ENCODE data around the gene WFDC1.

The WFDC1 gene

GRCh38 chr16:84288902-84289301 lies 5.8 kb upstream of the WFDC1 start:
- Histone ChIP-seq H3K27me3 (ENCODE audit: control insufficient read depth in 1 of 2, insufficient read depth in 2 of 2, low read length in 2 of 2) (no peaks in the 10 kb centered on the region), H3K27ac (ENCODE audit: low read depth, low read length) (no peak overlapping the region), H3K4me1 (ENCODE audit: insufficient read depth, low read length) (peaks cover 33% of the 10 kb centered on the region), H3K36me3 (ENCODE audit: insufficient read depth, low read length) (no peaks in the 10 kb centered on the region), H3K9me3 (ENCODE audit: low read length) (no peaks in the 10 kb centered on the region), H3K4me3 (ENCODE audit: low read depth in 1 of 2, low read length in 2 of 2) (no peak overlapping the region), H3K9ac (ENCODE audit: low read length) (no peak overlapping the region)

GRCh38 chr16:84291226-84291625 lies 3.5 kb upstream of the WFDC1 start:
- Histone ChIP-seq H3K27ac (ENCODE audit: low read depth, low read length) (peak overlapping the region; percentile 70), H3K4me3 (ENCODE audit: low read depth in 1 of 2, low read length in 2 of 2) (no peak overlapping the region), H3K4me1 (ENCODE audit: insufficient read depth, low read length) (peaks cover 36% of the 10 kb centered on the region), H3K36me3 (ENCODE audit: insufficient read depth, low read length) (no peaks in the 10 kb centered on the region), H3K27me3 (ENCODE audit: control insufficient read depth in 1 of 2, insufficient read depth in 2 of 2, low read length in 2 of 2) (no peaks in the 10 kb centered on the region), H3K9me3 (ENCODE audit: low read length) (no peaks in the 10 kb centered on the region), H3K9ac (ENCODE audit: low read length) (no peak overlapping the region)

- peak overlapping the region; percentile 70 for H3K27ac ChIP-seq (ENCODE audit: low read depth, low read length)
- no peaks in the 10 kb centered on the region for H3K27me3 ChIP-seq (ENCODE audit: control insufficient read depth in 1 of 2, insufficient read depth in 2 of 2, low read length in 2 of 2)
- H3K9ac ChIP-seq (ENCODE audit: low read length), result no peak overlapping the region
- H3K9me3 ChIP-seq (ENCODE audit: low read length), result no peaks in the 10 kb centered on the region
- no peaks in the 10 kb centered on the region for H3K36me3 ChIP-seq (ENCODE audit: insufficient read depth, low read length)
- no peak overlapping the region for H3K4me3 ChIP-seq (ENCODE audit: low read depth in 1 of 2, low read length in 2 of 2)
- H3K4me1 ChIP-seq (ENCODE audit: insufficient read depth, low read length), result peaks cover 40% of the 10 kb centered on the region
These were observed 2.7 kb upstream of the WFDC1 start for GRCh38 chr16:84292011-84292410.

- Histone ChIP-seq H3K4me1 (ENCODE audit: insufficient read depth, low read length) (peaks cover 46% of the 10 kb centered on the region), H3K27ac (ENCODE audit: low read depth, low read length) (peak overlapping the region; percentile 75), H3K27me3 (ENCODE audit: control insufficient read depth in 1 of 2, insufficient read depth in 2 of 2, low read length in 2 of 2) (no peaks in the 10 kb centered on the region), H3K4me3 (ENCODE audit: low read depth in 1 of 2, low read length in 2 of 2) (no peak overlapping the region), H3K36me3 (ENCODE audit: insufficient read depth, low read length) (no peaks in the 10 kb centered on the region), H3K9me3 (ENCODE audit: low read length) (no peaks in the 10 kb centered on the region), H3K9ac (ENCODE audit: low read length) (no peak overlapping the region)
These were observed 1.3 kb upstream of the WFDC1 start for GRCh38 chr16:84293406-84293805.

GRCh38 chr16:84294117-84294516 lies 561 bp upstream of the WFDC1 start:
- Histone ChIP-seq H3K9me3 (ENCODE audit: low read length) (no peaks in the 10 kb centered on the region), H3K36me3 (ENCODE audit: insufficient read depth, low read length) (no peaks in the 10 kb centered on the region), H3K27me3 (ENCODE audit: control insufficient read depth in 1 of 2, insufficient read depth in 2 of 2, low read length in 2 of 2) (no peaks in the 10 kb centered on the region), H3K4me3 (ENCODE audit: low read depth in 1 of 2, low read length in 2 of 2) (peak overlapping the region in 1 of 2 donors; percentile 47), H3K4me1 (ENCODE audit: insufficient read depth, low read length) (peaks cover 53% of the 10 kb centered on the region), H3K9ac (ENCODE audit: low read length) (no peak overlapping the region), H3K27ac (ENCODE audit: low read depth, low read length) (peak overlapping the region; percentile 75)

- Histone ChIP-seq H3K9me3 (ENCODE audit: low read length) (no peaks in the 10 kb centered on the region), H3K27me3 (ENCODE audit: control insufficient read depth in 1 of 2, insufficient read depth in 2 of 2, low read length in 2 of 2) (no peaks in the 10 kb centered on the region), H3K9ac (ENCODE audit: low read length) (peak overlapping the region; percentile 86), H3K4me1 (ENCODE audit: insufficient read depth, low read length) (peaks cover 64% of the 10 kb centered on the region), H3K4me3 (ENCODE audit: low read depth in 1 of 2, low read length in 2 of 2) (peak overlapping the region; percentile 42 to 47), H3K36me3 (ENCODE audit: insufficient read depth, low read length) (no peaks in the 10 kb centered on the region), H3K27ac (ENCODE audit: low read depth, low read length) (peak overlapping the region; percentile 75)
These were observed 654 bp downstream of the WFDC1 start for GRCh38 chr16:84295203-84295860.

- Histone ChIP-seq H3K4me1 (ENCODE audit: insufficient read depth, low read length) (peaks cover 77% of the 10 kb centered on the region), H3K4me3 (ENCODE audit: low read depth in 1 of 2, low read length in 2 of 2) (no peak overlapping the region), H3K27ac (ENCODE audit: low read depth, low read length) (peak overlapping the region; percentile 83), H3K27me3 (ENCODE audit: control insufficient read depth in 1 of 2, insufficient read depth in 2 of 2, low read length in 2 of 2) (no peaks in the 10 kb centered on the region), H3K9ac (ENCODE audit: low read length) (peak overlapping the region; percentile 43), H3K36me3 (ENCODE audit: insufficient read depth, low read length) (peaks cover 11% of the 10 kb centered on the region), H3K9me3 (ENCODE audit: low read length) (no peaks in the 10 kb centered on the region)
These were observed 3.8 kb downstream of the WFDC1 start for GRCh38 chr16:84298376-84298899.

GRCh38 chr16:84299734-84300440 lies 5.2 kb downstream of the WFDC1 start:
- H3K4me3 ChIP-seq (ENCODE audit: low read depth in 1 of 2, low read length in 2 of 2), result peak overlapping the region in 1 of 2 donors; percentile 9
- H3K9me3 ChIP-seq (ENCODE audit: low read length), result no peaks in the 10 kb centered on the region
- H3K9ac ChIP-seq (ENCODE audit: low read length), result peak overlapping the region; percentile 60
- H3K4me1 ChIP-seq (ENCODE audit: insufficient read depth, low read length), result peaks cover 82% of the 10 kb centered on the region
- H3K27me3 ChIP-seq (ENCODE audit: control insufficient read depth in 1 of 2, insufficient read depth in 2 of 2, low read length in 2 of 2), result no peaks in the 10 kb centered on the region
- peak overlapping the region; percentile 83 for H3K27ac ChIP-seq (ENCODE audit: low read depth, low read length)
- H3K36me3 ChIP-seq (ENCODE audit: insufficient read depth, low read length), result peaks cover 11% of the 10 kb centered on the region

- Histone ChIP-seq H3K4me3 (ENCODE audit: low read depth in 1 of 2, low read length in 2 of 2) (peak overlapping the region in 1 of 2 donors; percentile 6), H3K36me3 (ENCODE audit: insufficient read depth, low read length) (peaks cover 16% of the 10 kb centered on the region), H3K27ac (ENCODE audit: low read depth, low read length) (peak overlapping the region; percentile 83), H3K4me1 (ENCODE audit: insufficient read depth, low read length) (peaks cover 66% of the 10 kb centered on the region), H3K9me3 (ENCODE audit: low read length) (no peaks in the 10 kb centered on the region), H3K27me3 (ENCODE audit: control insufficient read depth in 1 of 2, insufficient read depth in 2 of 2, low read length in 2 of 2) (no peaks in the 10 kb centered on the region), H3K9ac (ENCODE audit: low read length) (peak overlapping the region; percentile 36)
These were observed 7.7 kb downstream of the WFDC1 start for GRCh38 chr16:84302111-84302954.

- no peak overlapping the region for H3K4me3 ChIP-seq (ENCODE audit: low read depth in 1 of 2, low read length in 2 of 2)
- no peaks in the 10 kb centered on the region for H3K9me3 ChIP-seq (ENCODE audit: low read length)
- H3K36me3 ChIP-seq (ENCODE audit: insufficient read depth, low read length), result peaks cover 16% of the 10 kb centered on the region
- peaks cover 66% of the 10 kb centered on the region for H3K4me1 ChIP-seq (ENCODE audit: insufficient read depth, low read length)
- H3K9ac ChIP-seq (ENCODE audit: low read length), result no peak overlapping the region
- no peaks in the 10 kb centered on the region for H3K27me3 ChIP-seq (ENCODE audit: control insufficient read depth in 1 of 2, insufficient read depth in 2 of 2, low read length in 2 of 2)
- peak overlapping the region; percentile 83 for H3K27ac ChIP-seq (ENCODE audit: low read depth, low read length)
These were observed 8.3 kb downstream of the WFDC1 start for GRCh38 chr16:84303023-84303422.

DNA sequence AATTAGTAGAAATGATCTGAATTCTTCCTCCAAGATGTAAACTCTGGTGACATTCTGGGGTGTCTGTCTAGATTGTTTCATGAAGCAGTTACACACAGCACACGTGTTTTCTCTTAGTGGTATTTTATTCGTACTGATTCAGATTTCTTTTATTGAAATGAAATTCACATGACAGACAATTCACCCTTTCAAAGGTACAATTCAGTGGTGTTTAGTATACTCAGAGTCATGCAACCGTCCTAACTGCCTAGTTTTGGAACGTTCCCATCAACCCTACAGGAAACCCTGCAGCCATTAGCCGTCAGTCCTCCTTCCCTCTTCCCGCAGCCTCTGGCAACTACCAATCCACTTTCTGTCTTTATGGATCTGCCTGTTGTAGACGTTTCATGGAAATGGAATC lies 8.8 kb downstream of the WFDC1 start:
- H3K36me3 ChIP-seq (ENCODE audit: insufficient read depth, low read length), result peaks cover 16% of the 10 kb centered on the region
- H3K4me3 ChIP-seq (ENCODE audit: low read depth in 1 of 2, low read length in 2 of 2), result no peak overlapping the region
- no peaks in the 10 kb centered on the region for H3K9me3 ChIP-seq (ENCODE audit: low read length)
- peak overlapping the region; percentile 83 for H3K27ac ChIP-seq (ENCODE audit: low read depth, low read length)
- H3K9ac ChIP-seq (ENCODE audit: low read length), result peak overlapping the region; percentile 2
- H3K27me3 ChIP-seq (ENCODE audit: control insufficient read depth in 1 of 2, insufficient read depth in 2 of 2, low read length in 2 of 2), result no peaks in the 10 kb centered on the region
- peaks cover 69% of the 10 kb centered on the region for H3K4me1 ChIP-seq (ENCODE audit: insufficient read depth, low read length)
